ENCODE results near the gene CALD1.

The CALD1 gene

GRCh38 chr7:134908289-134908688, 128.9 kb downstream of the CALD1 start:
- no peak overlapping the region for H3K4ac ChIP-seq (ENCODE audit: low read depth, low read length)
- H3K9me3 ChIP-seq (ENCODE audit: insufficient read depth, low read depth, low read length), result no peaks in the 10 kb centered on the region
- H2AFZ ChIP-seq (ENCODE audit: insufficient read depth, low read length, poor library complexity), result no peak overlapping the region
- peaks cover 5% of the 10 kb centered on the region for H3K79me2 ChIP-seq (ENCODE audit: control insufficient read depth, insufficient read depth, low read length, poor library complexity)
- H2BK12ac ChIP-seq (ENCODE audit: low read length), result no peak overlapping the region
- no peak overlapping the region for H3K23ac ChIP-seq (ENCODE audit: low read length)
- WGBS (ENCODE audit: extremely low coverage, insufficient coverage, insufficient read length), result no CpG with 5 or more reads among the region's 3 CpGs
- H4K8ac ChIP-seq (ENCODE audit: low read depth, low read length), result no peak overlapping the region
- no peak overlapping the region for H2BK5ac ChIP-seq (ENCODE audit: low read depth, low read length, poor library complexity)
- no peak overlapping the region for H3K27ac ChIP-seq (ENCODE audit: low read depth, low read length)
- peaks cover 6 to 7% of the 10 kb centered on the region in 2 experiments for H3K4me1 ChIP-seq (ENCODE audit: control insufficient read depth in 1 of 2, insufficient read depth in 2 of 2, low read length in 2 of 2)
- H3K9ac ChIP-seq (ENCODE audit: low read length), result no peak overlapping the region
- no peak overlapping the region for H2AK5ac ChIP-seq (ENCODE audit: low read length)
- no peak overlapping the region for H4K12ac ChIP-seq (ENCODE audit: low read depth, low read length)
- H3K4me2 ChIP-seq (ENCODE audit: low read length), result no peak overlapping the region
- H3K18ac ChIP-seq (ENCODE audit: low read length), result no peak overlapping the region
- H3K14ac ChIP-seq (ENCODE audit: low read length), result no peak overlapping the region
- H3K27me3 ChIP-seq (ENCODE audit: insufficient read depth, low read length), result no peaks in the 10 kb centered on the region
- H3K79me1 ChIP-seq (ENCODE audit: low read length), result peaks cover 2% of the 10 kb centered on the region
- DNase-seq, result peak in 1 of 2 donors; percentile 27
- peaks cover 11% of the 10 kb centered on the region in 2 experiments for H3K36me3 ChIP-seq (ENCODE audit: control insufficient read depth in 1 of 2, insufficient read depth in 2 of 2, low read length in 2 of 2)
- H3K4me3 ChIP-seq (ENCODE audit: low read depth, low read length), result no peak overlapping the region
- no peak overlapping the region for H2BK120ac ChIP-seq (ENCODE audit: insufficient read depth, low read length, poor library complexity)
- no peak overlapping the region for H4K91ac ChIP-seq (ENCODE audit: low read depth, low read length)

GRCh38 chr7:134910214-134910890, 130.9 kb downstream of the CALD1 start:
- Histone ChIP-seq H3K27ac (ENCODE audit: low read depth, low read length) (no peak overlapping the region), H3K4me1 (ENCODE audit: control insufficient read depth in 1 of 2, insufficient read depth in 2 of 2, low read length in 2 of 2) (peaks cover 1 to 5% of the 10 kb centered on the region in 2 experiments), H3K4me2 (ENCODE audit: low read length) (no peak overlapping the region), H2AK5ac (ENCODE audit: low read length) (no peak overlapping the region), H2AFZ (ENCODE audit: insufficient read depth, low read length, poor library complexity) (no peak overlapping the region), H2BK5ac (ENCODE audit: low read depth, low read length, poor library complexity) (no peak overlapping the region), H3K36me3 (ENCODE audit: control insufficient read depth in 1 of 2, insufficient read depth in 2 of 2, low read length in 2 of 2) (peaks cover 8 to 17% of the 10 kb centered on the region in 2 experiments), H4K12ac (ENCODE audit: low read depth, low read length) (no peak overlapping the region), H3K79me1 (ENCODE audit: low read length) (no peaks in the 10 kb centered on the region), H3K4me3 (ENCODE audit: low read depth, low read length) (no peak overlapping the region), H4K8ac (ENCODE audit: low read depth, low read length) (no peak overlapping the region), H3K79me2 (ENCODE audit: control insufficient read depth, insufficient read depth, low read length, poor library complexity) (peaks cover 3% of the 10 kb centered on the region), H3K9ac (ENCODE audit: low read length) (no peak overlapping the region), H3K27me3 (ENCODE audit: insufficient read depth, low read length) (no peaks in the 10 kb centered on the region), H3K18ac (ENCODE audit: low read length) (no peak overlapping the region), H2BK120ac (ENCODE audit: insufficient read depth, low read length, poor library complexity) (no peak overlapping the region), H2BK12ac (ENCODE audit: low read length) (no peak overlapping the region), H3K4ac (ENCODE audit: low read depth, low read length) (no peak overlapping the region), H3K14ac (ENCODE audit: low read length) (no peak overlapping the region), H3K9me3 (ENCODE audit: insufficient read depth, low read depth, low read length) (no peaks in the 10 kb centered on the region), H3K23ac (ENCODE audit: low read length) (no peak overlapping the region), H4K91ac (ENCODE audit: low read depth, low read length) (no peak overlapping the region)
- no peak for DNase-seq
- WGBS (ENCODE audit: extremely low coverage, insufficient coverage, insufficient read length), result no CpG with 5 or more reads among the region's 4 CpGs

GRCh38 chr7:134910968-134911367, 131.5 kb downstream of the CALD1 start:
- no peak overlapping the region for H3K18ac ChIP-seq (ENCODE audit: low read length)
- WGBS (ENCODE audit: extremely low coverage, insufficient coverage, insufficient read length), result no CpG with 5 or more reads among the region's 4 CpGs
- no peak for DNase-seq
- no peak overlapping the region for H3K4ac ChIP-seq (ENCODE audit: low read depth, low read length)
- H3K23ac ChIP-seq (ENCODE audit: low read length), result no peak overlapping the region
- H3K79me2 ChIP-seq (ENCODE audit: control insufficient read depth, insufficient read depth, low read length, poor library complexity), result peaks cover 3% of the 10 kb centered on the region
- H3K14ac ChIP-seq (ENCODE audit: low read length), result no peak overlapping the region
- no peak overlapping the region for H2BK5ac ChIP-seq (ENCODE audit: low read depth, low read length, poor library complexity)
- H3K4me3 ChIP-seq (ENCODE audit: low read depth, low read length), result no peak overlapping the region
- no peak overlapping the region for H3K27ac ChIP-seq (ENCODE audit: low read depth, low read length)
- H3K27me3 ChIP-seq (ENCODE audit: insufficient read depth, low read length), result no peaks in the 10 kb centered on the region
- H3K4me1 ChIP-seq (ENCODE audit: control insufficient read depth in 1 of 2, insufficient read depth in 2 of 2, low read length in 2 of 2), result peaks cover 0 to 2% of the 10 kb centered on the region in 2 experiments
- H4K12ac ChIP-seq (ENCODE audit: low read depth, low read length), result no peak overlapping the region
- H3K9me3 ChIP-seq (ENCODE audit: insufficient read depth, low read depth, low read length), result no peaks in the 10 kb centered on the region
- H2BK120ac ChIP-seq (ENCODE audit: insufficient read depth, low read length, poor library complexity), result no peak overlapping the region
- H2BK12ac ChIP-seq (ENCODE audit: low read length), result no peak overlapping the region
- H3K4me2 ChIP-seq (ENCODE audit: low read length), result no peak overlapping the region
- no peak overlapping the region for H3K9ac ChIP-seq (ENCODE audit: low read length)
- H4K8ac ChIP-seq (ENCODE audit: low read depth, low read length), result no peak overlapping the region
- H4K91ac ChIP-seq (ENCODE audit: low read depth, low read length), result no peak overlapping the region
- H2AK5ac ChIP-seq (ENCODE audit: low read length), result no peak overlapping the region
- no peaks in the 10 kb centered on the region for H3K79me1 ChIP-seq (ENCODE audit: low read length)
- peaks cover 7 to 20% of the 10 kb centered on the region in 2 experiments for H3K36me3 ChIP-seq (ENCODE audit: control insufficient read depth in 1 of 2, insufficient read depth in 2 of 2, low read length in 2 of 2)
- H2AFZ ChIP-seq (ENCODE audit: insufficient read depth, low read length, poor library complexity), result no peak overlapping the region

- Histone ChIP-seq H3K27me3 (ENCODE audit: insufficient read depth, low read length) (no peaks in the 10 kb centered on the region), H2AFZ (ENCODE audit: insufficient read depth, low read length, poor library complexity) (no peak overlapping the region), H4K91ac (ENCODE audit: low read depth, low read length) (no peak overlapping the region), H4K12ac (ENCODE audit: low read depth, low read length) (no peak overlapping the region), H4K8ac (ENCODE audit: low read depth, low read length) (no peak overlapping the region), H3K4me2 (ENCODE audit: low read length) (no peak overlapping the region), H3K36me3 (ENCODE audit: control insufficient read depth in 1 of 2, insufficient read depth in 2 of 2, low read length in 2 of 2) (peaks cover 9 to 24% of the 10 kb centered on the region in 2 experiments), H2BK5ac (ENCODE audit: low read depth, low read length, poor library complexity) (no peak overlapping the region), H2BK12ac (ENCODE audit: low read length) (no peak overlapping the region), H3K23ac (ENCODE audit: low read length) (no peak overlapping the region), H3K4ac (ENCODE audit: low read depth, low read length) (no peak overlapping the region), H3K4me3 (ENCODE audit: low read depth, low read length) (no peak overlapping the region), H3K18ac (ENCODE audit: low read length) (no peak overlapping the region), H3K79me1 (ENCODE audit: low read length) (no peaks in the 10 kb centered on the region), H2BK120ac (ENCODE audit: insufficient read depth, low read length, poor library complexity) (no peak overlapping the region), H3K4me1 (ENCODE audit: control insufficient read depth in 1 of 2, insufficient read depth in 2 of 2, low read length in 2 of 2) (peaks cover 4 to 8% of the 10 kb centered on the region in 2 experiments), H3K27ac (ENCODE audit: low read depth, low read length) (no peak overlapping the region), H3K9me3 (ENCODE audit: insufficient read depth, low read depth, low read length) (no peaks in the 10 kb centered on the region), H2AK5ac (ENCODE audit: low read length) (no peak overlapping the region), H3K9ac (ENCODE audit: low read length) (no peak overlapping the region), H3K79me2 (ENCODE audit: control insufficient read depth, insufficient read depth, low read length, poor library complexity) (no peaks in the 10 kb centered on the region), H3K14ac (ENCODE audit: low read length) (no peak overlapping the region)
- whole genome bisulfite sequencing (ENCODE audit: extremely low coverage, insufficient coverage, insufficient read length), result no CpG with 5 or more reads among the region's 6 CpGs
- no peak for DNase-seq
Measured at GRCh38 chr7:134916171-134916883, 136.9 kb downstream of the CALD1 start.
